HEK293 (cell line): ENCODE measurements around the gene IRX4.

Experiments used
- CTCF ChIA-PET: fragments of 350-600 bp; formaldehyde crosslinking; extraction: SDS; loops from one replicate; lab custom pipeline; 2021; ENCODE audit warnings: antibody characterized with exemption; lab: Yijun Ruan, JAX
- POLR2A ChIA-PET: fragments of 300-600 bp; formaldehyde crosslinking; extraction: SDS; loops from one replicate; lab custom pipeline; 2020; ENCODE audit warnings: antibody characterized with exemption, inconsistent platforms; lab: Yijun Ruan, JAX
- H3K27ac ChIP-seq: fragments of 200-500 bp; sonication (Bioruptor generic); 2 replicates; pipeline ENCODE4 v1.5.1; 2014; ENCODE audit warnings: low read depth, low read length, control low read depth, inconsistent platforms; ENCODE audit errors: extremely low read depth
- H3K36me3 ChIP-seq, 2 experiments: fragments of 200-500 bp in 1 of 2; sonication (Bioruptor generic) in 1 of 2; 1 replicate in 1 of 2; 2 replicates in 1 of 2; pipeline ENCODE4 v1.5.1; 2014 to 2017; ENCODE audit warnings: inconsistent platforms in 2 of 2, low read length in 2 of 2; ENCODE audit not compliant: control insufficient read depth in 2 of 2, insufficient read depth in 1 of 2
- H3K4me1 ChIP-seq: fragments of 200-500 bp; sonication (Bioruptor generic); 2 replicates; pipeline ENCODE4 v1.5.1; 2014; ENCODE audit warnings: mild to moderate bottlenecking, low read length, inconsistent platforms; ENCODE audit not compliant: control insufficient read depth, insufficient read depth
- H3K4me3 ChIP-seq: 2 replicates; pipeline ENCODE4 v1.5.1; 2011; ENCODE audit warnings: low read depth, mild to moderate bottlenecking, control low read depth, low read length, moderate library complexity
- H3K9me3 ChIP-seq: fragments of 200-500 bp; sonication (Bioruptor generic); 2 replicates; pipeline ENCODE4 v1.5.1; 2014; ENCODE audit warnings: low read depth, low read length, inconsistent platforms; ENCODE audit not compliant: control insufficient read depth, insufficient read depth
- EGR2 ChIP-seq: fragments of 450-650 bp; formaldehyde crosslinking; IDR thresholded peaks from 2 replicates; pipeline ENCODE4 v1.5.1; 2016; ENCODE audit warnings: low read depth, missing biosample characterization, missing genetic modification characterization
- GLI2 ChIP-seq: fragments of 450-650 bp; formaldehyde crosslinking; IDR thresholded peaks from 2 replicates; pipeline ENCODE4; 2017; ENCODE audit warnings: missing biosample characterization, missing genetic modification characterization, low read depth, borderline replicate concordance
- GLIS1 ChIP-seq: fragments of 450-650 bp; formaldehyde crosslinking; IDR thresholded peaks from 2 replicates; pipeline ENCODE4 v1.5.1; 2016; ENCODE audit warnings: missing biosample characterization, missing genetic modification characterization
- RBAK ChIP-seq: fragments of 450-650 bp; formaldehyde crosslinking; IDR thresholded peaks from 2 replicates; pipeline ENCODE4 v1.5.1; 2016; ENCODE audit warnings: missing biosample characterization, missing genetic modification characterization
- SP3 ChIP-seq: fragments of 450-650 bp; formaldehyde crosslinking; IDR thresholded peaks from 2 replicates; pipeline ENCODE4 v1.5.1; 2016; ENCODE audit warnings: missing biosample characterization, missing genetic modification characterization
- ZNF155 ChIP-seq: fragments of 450-650 bp; formaldehyde crosslinking; IDR thresholded peaks from 2 replicates; pipeline ENCODE4 v1.5.1; 2016; ENCODE audit warnings: missing biosample characterization, missing genetic modification characterization
- ZNF174 ChIP-seq: fragments of 450-650 bp; formaldehyde crosslinking; IDR thresholded peaks from 2 replicates; pipeline ENCODE4 v1.5.0; 2017; ENCODE audit warnings: missing biosample characterization, mild to moderate bottlenecking, missing genetic modification characterization
- ZNF2 ChIP-seq: fragments of 450-650 bp; formaldehyde crosslinking; IDR thresholded peaks from 2 replicates; pipeline ENCODE4 v1.5.1; 2016; ENCODE audit warnings: missing biosample characterization, missing genetic modification characterization
- ZNF335 ChIP-seq: fragments of 450-650 bp; formaldehyde crosslinking; conservative IDR thresholded peaks from 2 replicates; pipeline ENCODE4 v1.5.1; 2016; ENCODE audit warnings: missing biosample characterization, missing genetic modification characterization
- ZNF37A ChIP-seq: fragments of 450-650 bp; IDR thresholded peaks from 2 replicates; pipeline ENCODE4 v1.5.1; 2018; ENCODE audit warnings: missing biosample characterization, missing genetic modification characterization
- ZNF423 ChIP-seq: fragments of 450-650 bp; formaldehyde crosslinking; IDR thresholded peaks from 2 replicates; pipeline ENCODE4 v1.5.1; 2016; ENCODE audit warnings: missing biosample characterization, missing genetic modification characterization
- ZNF48 ChIP-seq: fragments of 450-650 bp; formaldehyde crosslinking; IDR thresholded peaks from 2 replicates; pipeline ENCODE4 v1.5.1; 2016; ENCODE audit warnings: missing biosample characterization, missing genetic modification characterization
- ZNF514 ChIP-seq: fragments of 450-650 bp; formaldehyde crosslinking; IDR thresholded peaks from 2 replicates; pipeline ENCODE4 v1.5.1; 2016; ENCODE audit warnings: missing biosample characterization, missing genetic modification characterization
- ZNF600 ChIP-seq: fragments of 450-650 bp; formaldehyde crosslinking; IDR thresholded peaks from 2 replicates; pipeline ENCODE4 v1.5.1; 2016; ENCODE audit warnings: missing biosample characterization, missing genetic modification characterization
- ZNF654 ChIP-seq: fragments of 450-650 bp; formaldehyde crosslinking; IDR thresholded peaks from 2 replicates; pipeline ENCODE4 v1.5.1; 2016; ENCODE audit warnings: low read depth, missing biosample characterization, missing genetic modification characterization
- ZNF830 ChIP-seq: fragments of 450-650 bp; IDR thresholded peaks from 2 replicates; pipeline ENCODE4 v1.5.0; 2018; ENCODE audit warnings: missing biosample characterization, missing genetic modification characterization, low read depth, mild to moderate bottlenecking, moderate library complexity
- ZSCAN16 ChIP-seq: fragments of 450-650 bp; formaldehyde crosslinking; IDR thresholded peaks from 2 replicates; pipeline ENCODE4 v1.5.1; 2016; ENCODE audit warnings: missing biosample characterization, missing genetic modification characterization
- TF ChIP-seq, protein P1 (sequence below): fragments of 450-650 bp; formaldehyde crosslinking; IDR thresholded peaks from 2 replicates; pipeline ENCODE4 v1.5.1; 2017; ENCODE audit warnings: missing biosample characterization, missing genetic modification characterization
- TF ChIP-seq, protein P2 (sequence below): fragments of 450-650 bp; formaldehyde crosslinking; IDR thresholded peaks from 2 replicates; pipeline ENCODE4 v1.5.0; 2017; ENCODE audit warnings: missing biosample characterization, missing genetic modification characterization, borderline replicate concordance
- TF ChIP-seq, protein P3 (sequence below): fragments of 450-650 bp; IDR thresholded peaks from 2 replicates; pipeline ENCODE4 v1.5.1; 2018; ENCODE audit warnings: missing biosample characterization, mild to moderate bottlenecking, missing genetic modification characterization
- TF ChIP-seq, protein P4 (sequence below): fragments of 450-650 bp; formaldehyde crosslinking; IDR thresholded peaks from 2 replicates; pipeline ENCODE4 v1.5.1; 2017; ENCODE audit warnings: missing biosample characterization, missing genetic modification characterization
- TF ChIP-seq, protein P5 (sequence below): fragments of 450-650 bp; formaldehyde crosslinking; conservative IDR thresholded peaks from 2 replicates; pipeline ENCODE4 v1.5.1; 2016; ENCODE audit warnings: low read depth, missing biosample characterization, missing genetic modification characterization
- TF ChIP-seq, protein P6 (sequence below): fragments of 450-650 bp; formaldehyde crosslinking; IDR thresholded peaks from 2 replicates; pipeline ENCODE4 v1.5.1; 2016; ENCODE audit warnings: missing biosample characterization, missing genetic modification characterization

IRX4 gene

DNA sequence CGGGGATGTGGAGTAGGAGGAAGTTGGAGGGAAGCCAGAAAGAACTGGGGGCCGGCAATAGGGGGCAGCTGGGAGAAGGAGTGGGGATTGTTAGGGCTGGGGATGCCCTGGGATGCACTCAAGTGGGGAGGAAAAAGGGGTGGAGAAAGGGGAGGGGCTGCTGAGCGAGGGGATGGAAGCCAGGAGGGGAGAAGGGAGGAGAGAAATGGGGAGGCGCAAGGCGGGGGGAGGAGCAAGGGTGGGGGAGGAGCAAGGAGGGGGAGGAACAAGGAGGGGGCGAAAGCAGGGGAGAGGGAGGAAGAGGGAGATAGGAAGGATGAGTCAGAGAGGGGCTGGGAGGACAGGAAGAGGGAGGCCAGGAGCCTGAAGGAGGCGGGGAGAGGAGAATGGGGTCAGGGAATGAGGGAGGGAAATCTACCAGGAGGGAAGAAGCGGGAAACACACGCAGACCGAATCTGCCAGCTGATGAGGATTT is 1.6 kb downstream of the IRX4 start (continued):
- TF ChIP-seq SP3 (peak; percentile 78), ZNF335 (tag by site-specific recombination) (0 out of 2 replicates have a peak, but pooled peaks have one; percentile 20), ZNF2 (tag by site-specific recombination) (no peak), ZNF37A (no peak), EGR2 (tag by site-specific recombination) (peak; percentile 80)
- TF ChIP-seq, protein P1, sequence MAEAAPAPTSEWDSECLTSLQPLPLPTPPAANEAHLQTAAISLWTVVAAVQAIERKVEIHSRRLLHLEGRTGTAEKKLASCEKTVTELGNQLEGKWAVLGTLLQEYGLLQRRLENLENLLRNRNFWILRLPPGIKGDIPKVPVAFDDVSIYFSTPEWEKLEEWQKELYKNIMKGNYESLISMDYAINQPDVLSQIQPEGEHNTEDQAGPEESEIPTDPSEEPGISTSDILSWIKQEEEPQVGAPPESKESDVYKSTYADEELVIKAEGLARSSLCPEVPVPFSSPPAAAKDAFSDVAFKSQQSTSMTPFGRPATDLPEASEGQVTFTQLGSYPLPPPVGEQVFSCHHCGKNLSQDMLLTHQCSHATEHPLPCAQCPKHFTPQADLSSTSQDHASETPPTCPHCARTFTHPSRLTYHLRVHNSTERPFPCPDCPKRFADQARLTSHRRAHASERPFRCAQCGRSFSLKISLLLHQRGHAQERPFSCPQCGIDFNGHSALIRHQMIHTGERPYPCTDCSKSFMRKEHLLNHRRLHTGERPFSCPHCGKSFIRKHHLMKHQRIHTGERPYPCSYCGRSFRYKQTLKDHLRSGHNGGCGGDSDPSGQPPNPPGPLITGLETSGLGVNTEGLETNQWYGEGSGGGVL (tag by site-specific recombination), result peak; percentile 88

DNA sequence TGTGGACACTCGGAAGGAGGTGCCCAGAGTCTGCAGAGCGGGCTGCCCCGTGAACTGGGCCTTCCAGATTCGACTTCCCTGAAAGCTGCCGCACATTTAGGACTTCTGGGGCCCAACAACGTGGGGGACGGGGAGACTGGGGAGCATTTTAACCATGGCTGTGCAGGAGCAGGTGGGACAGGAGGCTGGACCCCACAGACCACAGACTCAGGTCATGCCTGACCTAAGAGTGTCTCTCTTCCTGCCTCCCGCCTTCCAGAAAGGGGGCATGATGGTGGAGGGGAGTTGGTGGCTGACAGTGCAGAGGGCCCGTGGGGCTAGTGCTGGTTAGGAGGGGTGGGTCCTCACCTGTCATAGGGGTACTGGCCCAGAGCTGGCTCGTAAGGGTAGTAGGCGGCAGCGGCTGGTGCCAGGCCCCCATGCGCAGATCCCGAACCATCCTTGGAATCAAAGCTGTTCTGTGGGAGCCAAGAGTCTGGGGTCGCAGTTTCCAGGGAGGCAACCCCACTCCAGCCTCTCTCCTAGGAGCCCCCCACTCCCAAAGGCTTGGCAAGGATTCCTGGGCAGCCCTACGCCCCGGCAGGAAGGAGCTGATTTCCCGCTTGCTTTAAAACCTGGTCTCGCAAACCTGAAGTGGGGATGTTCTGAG is 2.2 kb downstream of the IRX4 start:
- TF ChIP-seq, protein P2, sequence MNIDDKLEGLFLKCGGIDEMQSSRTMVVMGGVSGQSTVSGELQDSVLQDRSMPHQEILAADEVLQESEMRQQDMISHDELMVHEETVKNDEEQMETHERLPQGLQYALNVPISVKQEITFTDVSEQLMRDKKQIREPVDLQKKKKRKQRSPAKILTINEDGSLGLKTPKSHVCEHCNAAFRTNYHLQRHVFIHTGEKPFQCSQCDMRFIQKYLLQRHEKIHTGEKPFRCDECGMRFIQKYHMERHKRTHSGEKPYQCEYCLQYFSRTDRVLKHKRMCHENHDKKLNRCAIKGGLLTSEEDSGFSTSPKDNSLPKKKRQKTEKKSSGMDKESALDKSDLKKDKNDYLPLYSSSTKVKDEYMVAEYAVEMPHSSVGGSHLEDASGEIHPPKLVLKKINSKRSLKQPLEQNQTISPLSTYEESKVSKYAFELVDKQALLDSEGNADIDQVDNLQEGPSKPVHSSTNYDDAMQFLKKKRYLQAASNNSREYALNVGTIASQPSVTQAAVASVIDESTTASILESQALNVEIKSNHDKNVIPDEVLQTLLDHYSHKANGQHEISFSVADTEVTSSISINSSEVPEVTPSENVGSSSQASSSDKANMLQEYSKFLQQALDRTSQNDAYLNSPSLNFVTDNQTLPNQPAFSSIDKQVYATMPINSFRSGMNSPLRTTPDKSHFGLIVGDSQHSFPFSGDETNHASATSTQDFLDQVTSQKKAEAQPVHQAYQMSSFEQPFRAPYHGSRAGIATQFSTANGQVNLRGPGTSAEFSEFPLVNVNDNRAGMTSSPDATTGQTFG (tag by site-specific recombination), result no peak
- TF ChIP-seq ZSCAN16 (tag by site-specific recombination) (no peak), GLIS1 (tag by site-specific recombination) (no peak), ZNF174 (no peak), ZNF600 (tag by site-specific recombination) (no peak), SP3 (no peak), ZNF654 (tag by site-specific recombination) (no peak), ZNF514 (no peak), ZNF830 (tag by site-specific recombination) (no peak), ZNF48 (tag by site-specific recombination) (no peak), RBAK (tag by site-specific recombination) (no peak), ZNF155 (tag by site-specific recombination) (no peak), ZNF423 (tag by site-specific recombination) (no peak), GLI2 (no peak)
- TF ChIP-seq, protein P3, sequence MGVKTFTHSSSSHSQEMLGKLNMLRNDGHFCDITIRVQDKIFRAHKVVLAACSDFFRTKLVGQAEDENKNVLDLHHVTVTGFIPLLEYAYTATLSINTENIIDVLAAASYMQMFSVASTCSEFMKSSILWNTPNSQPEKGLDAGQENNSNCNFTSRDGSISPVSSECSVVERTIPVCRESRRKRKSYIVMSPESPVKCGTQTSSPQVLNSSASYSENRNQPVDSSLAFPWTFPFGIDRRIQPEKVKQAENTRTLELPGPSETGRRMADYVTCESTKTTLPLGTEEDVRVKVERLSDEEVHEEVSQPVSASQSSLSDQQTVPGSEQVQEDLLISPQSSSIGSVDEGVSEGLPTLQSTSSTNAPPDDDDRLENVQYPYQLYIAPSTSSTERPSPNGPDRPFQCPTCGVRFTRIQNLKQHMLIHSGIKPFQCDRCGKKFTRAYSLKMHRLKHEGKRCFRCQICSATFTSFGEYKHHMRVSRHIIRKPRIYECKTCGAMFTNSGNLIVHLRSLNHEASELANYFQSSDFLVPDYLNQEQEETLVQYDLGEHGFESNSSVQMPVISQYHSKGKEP (tag by site-specific recombination), result no peak
- TF ChIP-seq, protein P4, sequence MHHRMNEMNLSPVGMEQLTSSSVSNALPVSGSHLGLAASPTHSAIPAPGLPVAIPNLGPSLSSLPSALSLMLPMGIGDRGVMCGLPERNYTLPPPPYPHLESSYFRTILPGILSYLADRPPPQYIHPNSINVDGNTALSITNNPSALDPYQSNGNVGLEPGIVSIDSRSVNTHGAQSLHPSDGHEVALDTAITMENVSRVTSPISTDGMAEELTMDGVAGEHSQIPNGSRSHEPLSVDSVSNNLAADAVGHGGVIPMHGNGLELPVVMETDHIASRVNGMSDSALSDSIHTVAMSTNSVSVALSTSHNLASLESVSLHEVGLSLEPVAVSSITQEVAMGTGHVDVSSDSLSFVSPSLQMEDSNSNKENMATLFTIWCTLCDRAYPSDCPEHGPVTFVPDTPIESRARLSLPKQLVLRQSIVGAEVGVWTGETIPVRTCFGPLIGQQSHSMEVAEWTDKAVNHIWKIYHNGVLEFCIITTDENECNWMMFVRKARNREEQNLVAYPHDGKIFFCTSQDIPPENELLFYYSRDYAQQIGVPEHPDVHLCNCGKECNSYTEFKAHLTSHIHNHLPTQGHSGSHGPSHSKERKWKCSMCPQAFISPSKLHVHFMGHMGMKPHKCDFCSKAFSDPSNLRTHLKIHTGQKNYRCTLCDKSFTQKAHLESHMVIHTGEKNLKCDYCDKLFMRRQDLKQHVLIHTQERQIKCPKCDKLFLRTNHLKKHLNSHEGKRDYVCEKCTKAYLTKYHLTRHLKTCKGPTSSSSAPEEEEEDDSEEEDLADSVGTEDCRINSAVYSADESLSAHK (tag by site-specific recombination), result no peak
- TF ChIP-seq, protein P5, sequence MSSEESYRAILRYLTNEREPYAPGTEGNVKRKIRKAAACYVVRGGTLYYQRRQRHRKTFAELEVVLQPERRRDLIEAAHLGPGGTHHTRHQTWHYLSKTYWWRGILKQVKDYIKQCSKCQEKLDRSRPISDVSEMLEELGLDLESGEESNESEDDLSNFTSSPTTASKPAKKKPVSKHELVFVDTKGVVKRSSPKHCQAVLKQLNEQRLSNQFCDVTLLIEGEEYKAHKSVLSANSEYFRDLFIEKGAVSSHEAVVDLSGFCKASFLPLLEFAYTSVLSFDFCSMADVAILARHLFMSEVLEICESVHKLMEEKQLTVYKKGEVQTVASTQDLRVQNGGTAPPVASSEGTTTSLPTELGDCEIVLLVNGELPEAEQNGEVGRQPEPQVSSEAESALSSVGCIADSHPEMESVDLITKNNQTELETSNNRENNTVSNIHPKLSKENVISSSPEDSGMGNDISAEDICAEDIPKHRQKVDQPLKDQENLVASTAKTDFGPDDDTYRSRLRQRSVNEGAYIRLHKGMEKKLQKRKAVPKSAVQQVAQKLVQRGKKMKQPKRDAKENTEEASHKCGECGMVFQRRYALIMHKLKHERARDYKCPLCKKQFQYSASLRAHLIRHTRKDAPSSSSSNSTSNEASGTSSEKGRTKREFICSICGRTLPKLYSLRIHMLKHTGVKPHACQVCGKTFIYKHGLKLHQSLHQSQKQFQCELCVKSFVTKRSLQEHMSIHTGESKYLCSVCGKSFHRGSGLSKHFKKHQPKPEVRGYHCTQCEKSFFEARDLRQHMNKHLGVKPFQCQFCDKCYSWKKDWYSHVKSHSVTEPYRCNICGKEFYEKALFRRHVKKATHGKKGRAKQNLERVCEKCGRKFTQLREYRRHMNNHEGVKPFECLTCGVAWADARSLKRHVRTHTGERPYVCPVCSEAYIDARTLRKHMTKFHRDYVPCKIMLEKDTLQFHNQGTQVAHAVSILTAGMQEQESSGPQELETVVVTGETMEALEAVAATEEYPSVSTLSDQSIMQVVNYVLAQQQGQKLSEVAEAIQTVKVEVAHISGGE (tag by site-specific recombination), result no peak
- TF ChIP-seq, protein P6, sequence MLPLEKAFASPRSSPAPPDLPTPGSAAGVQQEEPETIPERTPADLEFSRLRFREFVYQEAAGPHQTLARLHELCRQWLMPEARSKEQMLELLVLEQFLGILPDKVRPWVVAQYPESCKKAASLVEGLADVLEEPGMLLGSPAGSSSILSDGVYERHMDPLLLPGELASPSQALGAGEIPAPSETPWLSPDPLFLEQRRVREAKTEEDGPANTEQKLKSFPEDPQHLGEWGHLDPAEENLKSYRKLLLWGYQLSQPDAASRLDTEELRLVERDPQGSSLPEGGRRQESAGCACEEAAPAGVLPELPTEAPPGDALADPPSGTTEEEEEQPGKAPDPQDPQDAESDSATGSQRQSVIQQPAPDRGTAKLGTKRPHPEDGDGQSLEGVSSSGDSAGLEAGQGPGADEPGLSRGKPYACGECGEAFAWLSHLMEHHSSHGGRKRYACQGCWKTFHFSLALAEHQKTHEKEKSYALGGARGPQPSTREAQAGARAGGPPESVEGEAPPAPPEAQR (tag by site-specific recombination), result no peak
- POLR2A ChIA-PET, result no interaction called here
- no peaks in the 10 kb centered on the region; the same call in 1 of the 2 replicates for H3K9me3 ChIP-seq
- CTCF ChIA-PET, result no interaction called here
- H3K27ac ChIP-seq, result no peak overlapping the region
- H3K4me3 ChIP-seq, result no peak overlapping the region
- peaks cover 5% of the 10 kb centered on the region for H3K4me1 ChIP-seq
- peaks cover 0 to 24% of the 10 kb centered on the region in 2 experiments; a peak in 1 of 3 replicates for H3K36me3 ChIP-seq
